Measurements from ENCODE around the gene DEPP1. TPM values are rescaled to one million over a fixed set of nuclear protein-coding genes. Genes with fewer than 3 reads are reported as not detected.

Gene DEPP1
- total and polyA plus RNA-seq, 2 of the 13 experiments (the other 11 are each of a cell fraction or from before 2014, with no cell fraction given), result 14.8 to 270 TPM

- TF ChIP-seq ZMYM3 (CRISPR knock-in tag; IDR thresholded peaks at IDR 0.05), result no peak
- TF ChIP-seq ZNF362 (CRISPR knock-in tag; IDR thresholded peaks at IDR 0.05; ENCODE audit: borderline replicate concordance), result peak; percentile 34; the same call in 1 of the 2 replicates
- peak; percentile 100 for TF ChIP-seq MEF2D (CRISPR knock-in tag; IDR thresholded peaks at IDR 0.05)
- TF ChIP-seq PRDM15 (CRISPR knock-in tag; IDR thresholded peaks at IDR 0.05), result no peak
- TF ChIP-seq ZNF101 (CRISPR knock-in tag; IDR thresholded peaks at IDR 0.05; ENCODE audit: borderline replicate concordance, low read depth), result no peak
- peak; percentile 54; the same call in 1 of the 2 replicates for TF ChIP-seq E2F2 (CRISPR knock-in tag; IDR thresholded peaks at IDR 0.05; ENCODE audit: borderline replicate concordance)
- TF ChIP-seq AHR (CRISPR knock-in tag; IDR thresholded peaks at IDR 0.05), result peak; percentile 93
- peak; percentile 96 for TF ChIP-seq SSRP1 (CRISPR knock-in tag; IDR thresholded peaks at IDR 0.05)
- no peak for TF ChIP-seq SP4 (CRISPR knock-in tag; IDR thresholded peaks at IDR 0.05)
- no peak for TF ChIP-seq TMF1 (CRISPR knock-in tag; IDR thresholded peaks at IDR 0.05; ENCODE audit: low read depth)
- TF ChIP-seq IRF9 (CRISPR knock-in tag; IDR thresholded peaks at IDR 0.05; ENCODE audit: borderline replicate concordance), result peak; percentile 68
- peak in 1 of 2 experiments; percentile 80; a peak in 1 of 4 replicates for TF ChIP-seq REST (IDR thresholded peaks at IDR 0.05; ENCODE audit: borderline replicate concordance in 1 of 2, low read depth in 1 of 2, low read length in 2 of 2)
- TF ChIP-seq ZNF12 (CRISPR knock-in tag; IDR thresholded peaks at IDR 0.05), result no peak
- TF ChIP-seq KLF11 (CRISPR knock-in tag; IDR thresholded peaks at IDR 0.05), result peak; percentile 89
- TF ChIP-seq ZNF232 (CRISPR knock-in tag; IDR thresholded peaks at IDR 0.05; ENCODE audit: borderline replicate concordance), result peak; percentile 78; the same call in 1 of the 2 replicates
- TF ChIP-seq ZNF18 (CRISPR knock-in tag; IDR thresholded peaks at IDR 0.05; ENCODE audit: insufficient replicate concordance), result no peak
These were observed at the start of gene DEPP1 (continued) for GRCh38 chr10:44978570-44979280.
